NCI-H1048 (cell line): ENCODE data around the gene LNPK.
"Not testable (repeated sequence)": the region's sequence is repeated elsewhere in the genome, so short reads cannot be mapped to it uniquely, and the experiment has no call there.

ENCODE experiments used
- DNase-seq: peaks from one replicate; lab custom pipeline; 2025; lab: John Stamatoyannopoulos, UW

The LNPK gene

GRCh38 chr2:175966839-175967238 is 35.2 kb downstream of the LNPK start:
- DNase-seq = no peak

- no peak for DNase-seq
Observed at GRCh38 chr2:175965773-175966172, 36.3 kb downstream of the LNPK start.

GRCh38 chr2:175964195-175964594 is 37.9 kb downstream of the LNPK start:
- no peak for DNase-seq

- DNase-seq = not testable (repeated sequence)
Observed at GRCh38 chr2:175963171-175963570, 38.9 kb downstream of the LNPK start.

- no peak for DNase-seq
Observed at GRCh38 chr2:175957845-175958244, 44.2 kb downstream of the LNPK start.

- DNase-seq = no peak
Observed at GRCh38 chr2:175955136-175955535, 46.9 kb downstream of the LNPK start.

GRCh38 chr2:175950512-175950911 is 51.6 kb downstream of the LNPK start:
- no peak for DNase-seq

GRCh38 chr2:175948191-175948590 is 53.9 kb downstream of the LNPK start:
- DNase-seq = no peak

- DNase-seq = no peak
Observed at GRCh38 chr2:175947073-175947472, 55.0 kb downstream of the LNPK start.

- no peak for DNase-seq
Observed at GRCh38 chr2:175941699-175942098, 60.4 kb downstream of the LNPK start.

- no peak for DNase-seq
Observed at GRCh38 chr2:175937216-175937615, 64.9 kb downstream of the LNPK start.

- no peak for DNase-seq
Observed at GRCh38 chr2:175935289-175936181, 66.5 kb downstream of the LNPK start.

- no peak for DNase-seq
Observed at GRCh38 chr2:175932675-175933074, 69.4 kb downstream of the LNPK start.

GRCh38 chr2:175931805-175932204 is 70.3 kb downstream of the LNPK start:
- DNase-seq = no peak

GRCh38 chr2:175930504-175930903 is 71.6 kb downstream of the LNPK start:
- DNase-seq = no peak

- no peak for DNase-seq
Observed at GRCh38 chr2:175929850-175930249, 72.2 kb downstream of the LNPK start.

GRCh38 chr2:175926272-175926671 is 75.8 kb downstream of the LNPK start:
- DNase-seq = no peak

- no peak for DNase-seq
Observed at GRCh38 chr2:175922160-175922559, 79.9 kb downstream of the LNPK start.

- DNase-seq = no peak
Observed at GRCh38 chr2:175918935-175919334, 83.1 kb downstream of the LNPK start.

GRCh38 chr2:175914846-175915245 is 87.2 kb downstream of the LNPK start:
- no peak for DNase-seq

- DNase-seq = not testable (repeated sequence)
Observed at GRCh38 chr2:175913849-175914743, 88.0 kb downstream of the LNPK start.

- not testable (repeated sequence) for DNase-seq
Observed at GRCh38 chr2:175913267-175913666, 88.8 kb downstream of the LNPK start.

GRCh38 chr2:175904035-175904434 is 98.0 kb downstream of the LNPK start:
- DNase-seq = no peak
